ENCODE data around the gene SPCS2.

- TF ChIP-seq SIN3A (IDR thresholded peaks at IDR 0.05; ENCODE audit: borderline replicate concordance, low read depth, low read length) = no peak
- TF ChIP-seq CTCF (IDR thresholded peaks at IDR 0.05) = no peak
- TF ChIP-seq CHD2 (IDR thresholded peaks at IDR 0.05; ENCODE audit: low read length, partially characterized antibody) = no peak
- TF ChIP-seq POLR2AphosphoS5 (IDR thresholded peaks at IDR 0.05; ENCODE audit: low read depth, low read length) = no peak
- no peak for TF ChIP-seq EZH2phosphoT487 (IDR thresholded peaks at IDR 0.05; ENCODE audit: borderline replicate concordance, low read depth)
- no peak for TF ChIP-seq RCOR1 (IDR thresholded peaks at IDR 0.05; ENCODE audit: low read length)
These were observed 41.9 kb downstream of the SPCS2 start for GRCh38 chr11:74990941-74991340.
